SK-N-SH (cell line): Measurements from ENCODE around the gene ZNF608. TPM values are rescaled to one million over a fixed set of nuclear protein-coding genes. Genes with fewer than 3 reads are reported as not detected.

Source experiments
- CTCF ChIA-PET: fragments of 300-600, 350-600 bp; formaldehyde crosslinking; extraction: SDS; loops from one replicate; lab custom pipeline; 2021; lab: Yijun Ruan, JAX
- POLR2A ChIA-PET: fragments of 350-600 bp; sonication (Branson Sonifier 250); formaldehyde crosslinking; extraction: SDS; loops from one replicate; lab custom pipeline; 2020; ENCODE audit warnings: antibody characterized with exemption, inconsistent platforms; lab: Yijun Ruan, JAX
- DNase-seq: peaks from one replicate; pipeline ENCODE4 v3.0.0; 2012
- H2AFZ ChIP-seq: fragments of 200-600 bp; sonication (generic); 2 replicates; pipeline ENCODE4 v1.8.1; 2016; ENCODE audit warnings: antibody characterized with exemption, mild to moderate bottlenecking, low read depth
- H3F3A ChIP-seq: fragments of 200-600 bp; sonication (generic); replicated peaks from 2 replicates; pipeline ENCODE3; 2016; ENCODE audit warnings: antibody characterized with exemption, mild to moderate bottlenecking; ENCODE audit not compliant: insufficient read depth
- H3K27ac ChIP-seq, 2 experiments: fragments of 200-500 bp in 1 of 2; fragments of 200-600 bp in 1 of 2; sonication (Bioruptor generic) in 1 of 2; sonication (generic), shearing (Covaris generic) in 1 of 2; 2 replicates each; pipeline versions ENCODE4 v1.5.1 to v1.6.1; 2014 to 2016; ENCODE audit warnings: low read depth in 2 of 2, inconsistent platforms in 1 of 2, low read length in 1 of 2, mild to moderate bottlenecking in 1 of 2, mixed read lengths in 1 of 2
- H3K27me3 ChIP-seq: fragments of 200-600 bp; sonication (generic), shearing (Covaris generic); 2 replicates; pipeline ENCODE4 v1.6.1; 2016; ENCODE audit warnings: mixed run types; ENCODE audit not compliant: insufficient read depth
- H3K36me3 ChIP-seq, 2 experiments: fragments of 200-500 bp in 1 of 2; fragments of 200-600 bp in 1 of 2; sonication (Bioruptor generic) in 1 of 2; sonication (generic) in 1 of 2; replicated peaks in 1 of 2; 2 replicates each; pipeline versions ENCODE3 to v1.5.1; 2014 to 2016; ENCODE audit warnings: low read length in 1 of 2, mild to moderate bottlenecking in 1 of 2; ENCODE audit not compliant: insufficient read depth in 2 of 2, control insufficient read depth in 1 of 2
- H3K4me1 ChIP-seq, 2 experiments: fragments of 200-500 bp in 1 of 2; fragments of 200-600 bp in 1 of 2; sonication (Bioruptor generic) in 1 of 2; sonication (generic), shearing (Covaris generic) in 1 of 2; 2 replicates each; pipeline versions ENCODE4 v1.5.1 to v1.6.1; 2014 to 2016; ENCODE audit warnings: low read depth in 1 of 2, low read length in 1 of 2, mixed run types in 1 of 2; ENCODE audit not compliant: insufficient read depth in 2 of 2, control insufficient read depth in 1 of 2
- H3K4me2 ChIP-seq: fragments of 200-600 bp; sonication (generic), shearing (Covaris generic); 2 replicates; pipeline ENCODE4 v1.6.1; 2017; ENCODE audit warnings: mixed run types
- H3K4me3 ChIP-seq, 2 experiments: fragments of 200-500 bp in 1 of 2; fragments of 200-600 bp in 1 of 2; sonication (Bioruptor generic) in 1 of 2; sonication (generic), shearing (Covaris generic) in 1 of 2; 2 replicates each; pipeline versions ENCODE4 v1.5.1 to v1.8.1; 2014 to 2016; ENCODE audit warnings: low read depth in 2 of 2, inconsistent platforms in 1 of 2, low read length in 1 of 2, mild to moderate bottlenecking in 1 of 2, mixed read lengths in 1 of 2, moderate library complexity in 1 of 2
- H3K79me2 ChIP-seq: fragments of 200-600 bp; sonication (generic); 2 replicates; pipeline ENCODE4 v1.8.1; 2017; ENCODE audit warnings: mild to moderate bottlenecking; ENCODE audit not compliant: insufficient read depth
- H3K9ac ChIP-seq: fragments of 200-600 bp; sonication (generic); 2 replicates; pipeline ENCODE4 v1.6.1; 2017; ENCODE audit warnings: mixed run types
- H3K9me2 ChIP-seq: fragments of 200-600 bp; sonication (generic); 2 replicates; pipeline ENCODE4 v1.6.1; 2017; ENCODE audit warnings: mixed run types
- H3K9me3 ChIP-seq: fragments of 200-600 bp; sonication (generic); 2 replicates; pipeline ENCODE4 v1.6.1; 2017; ENCODE audit warnings: mixed run types, mild to moderate bottlenecking, moderate library complexity
- H4K20me1 ChIP-seq: fragments of 200-600 bp; sonication (generic); 2 replicates; pipeline ENCODE4 v1.6.1; 2017; ENCODE audit warnings: mild to moderate bottlenecking, mixed run types; ENCODE audit not compliant: insufficient read depth
- CTCF ChIP-seq: fragments of 200-600 bp; sonication (generic); IDR thresholded peaks from 2 replicates; pipeline ENCODE4 v1.6.1; 2017; ENCODE audit warnings: antibody characterized with exemption, mild to moderate bottlenecking, moderate library complexity
- EZH2phosphoT487 ChIP-seq: fragments of 200-600 bp; sonication (generic); IDR thresholded peaks from 2 replicates; pipeline ENCODE4 v1.6.1; 2017; ENCODE audit warnings: low read depth, mixed run types, mild to moderate bottlenecking, antibody characterized with exemption, moderate library complexity, borderline replicate concordance
- FOXJ3 ChIP-seq: sonication (generic); formaldehyde crosslinking; IDR thresholded peaks from 2 replicates; pipeline ENCODE4 v1.5.1; 2020; ENCODE audit warnings: mild to moderate bottlenecking, missing genetic modification reagents
- FOXM1 ChIP-seq: IDR thresholded peaks from 2 replicates; pipeline ENCODE4 v1.4.0; 2012; ENCODE audit warnings: low read depth, mild to moderate bottlenecking
- JUND ChIP-seq: IDR thresholded peaks from 2 replicates; pipeline ENCODE4 v1.4.0; 2012
- MEF2A ChIP-seq: IDR thresholded peaks from 2 replicates; pipeline ENCODE4 v1.4.0; 2012; ENCODE audit warnings: low read depth, borderline replicate concordance
- MXI1 ChIP-seq: IDR thresholded peaks from 2 replicates; pipeline ENCODE4 v1.6.1; 2012; ENCODE audit warnings: mild to moderate bottlenecking, low read depth, low read length, improper control_type of control experiment
- NRF1 ChIP-seq: IDR thresholded peaks from 2 replicates; pipeline ENCODE4 v1.6.1; 2012; ENCODE audit warnings: low read depth, mild to moderate bottlenecking, low read length
- RAD21 ChIP-seq: IDR thresholded peaks from 2 replicates; pipeline ENCODE4 v1.6.1; 2012; ENCODE audit warnings: mild to moderate bottlenecking, low read length
- RFX5 ChIP-seq: IDR thresholded peaks from 2 replicates; pipeline ENCODE4 v1.6.1; 2012; ENCODE audit warnings: mild to moderate bottlenecking, improper control_type of control experiment, low read length
- SMC3 ChIP-seq: IDR thresholded peaks from 2 replicates; pipeline ENCODE4 v1.6.1; 2012; ENCODE audit warnings: low read depth, low read length, improper control_type of control experiment
- YY1 ChIP-seq: IDR thresholded peaks from 2 replicates; pipeline ENCODE4 v1.4.0; 2012; ENCODE audit warnings: low read depth, mild to moderate bottlenecking
- WGBS: methylation state at CpG from one replicate; pipeline ENCODE4 v1.1.6; 2017; ENCODE audit warnings: low lambda C conversion rate; 5-methylcytosine and 5-hydroxymethylcytosine counted together
- polyA plus RNA-seq, 3 experiments: library from polyadenylated mRNA; depleted of rRNA; stranded (reverse); fragments of >200 nt; gene quantifications; 2 replicates each; pipeline ENCODE4 v1.2.3, GENCODE V29; 2012
- TF ChIP-seq, protein P1 (sequence below): fragments of 150-350 bp; IDR thresholded peaks from 2 replicates; pipeline ENCODE4 v1.6.1; 2016; ENCODE audit warnings: mild to moderate bottlenecking, low read depth, low read length
- TF ChIP-seq, protein P2 (sequence below): IDR thresholded peaks from 2 replicates; pipeline ENCODE4 v1.4.0; 2012; ENCODE audit warnings: low read depth
- TF ChIP-seq, protein P3 (sequence below): IDR thresholded peaks from 2 replicates; pipeline ENCODE4 v1.4.0; 2012; ENCODE audit warnings: low read depth, borderline replicate concordance

Gene ZNF608
- polyA plus RNA-seq, 1 of the 3 experiments (the other 2 are of a cell fraction): 4.9 TPM

- TF ChIP-seq CTCF: no peak
Observed at GRCh38 chr5:124783285-124783684, 36.8 kb upstream of the ZNF608 start (continued).

GRCh38 chr5:124782262-124782661 lies 35.8 kb upstream of the ZNF608 start:
- H3K4me3 ChIP-seq: no peak overlapping the region
- WGBS: 96% methylated on average over 1 of the region's 1 CpG
- H2AFZ ChIP-seq: no peak overlapping the region
- no peak for DNase-seq
- no peaks in the 10 kb centered on the region for H3K9me2 ChIP-seq
- no peak overlapping the region for H3K4me2 ChIP-seq
- H4K20me1 ChIP-seq: no peaks in the 10 kb centered on the region
- H3K27ac ChIP-seq: no peak overlapping the region
- POLR2A ChIA-PET: no interaction called here
- H3K4me1 ChIP-seq: no peaks in the 10 kb centered on the region
- H3K79me2 ChIP-seq: no peaks in the 10 kb centered on the region
- no peaks in the 10 kb centered on the region for H3K9me3 ChIP-seq
- no peaks in the 10 kb centered on the region for H3K27me3 ChIP-seq
- TF ChIP-seq YY1 (no peak), EZH2phosphoT487 (no peak), MXI1 (no peak), NRF1 (no peak), JUND (no peak), MEF2A (no peak), RFX5 (no peak), FOXJ3 (CRISPR knock-in tag) (no peak), FOXM1 (no peak), RAD21 (no peak), SMC3 (no peak)
- TF ChIP-seq, protein P1, sequence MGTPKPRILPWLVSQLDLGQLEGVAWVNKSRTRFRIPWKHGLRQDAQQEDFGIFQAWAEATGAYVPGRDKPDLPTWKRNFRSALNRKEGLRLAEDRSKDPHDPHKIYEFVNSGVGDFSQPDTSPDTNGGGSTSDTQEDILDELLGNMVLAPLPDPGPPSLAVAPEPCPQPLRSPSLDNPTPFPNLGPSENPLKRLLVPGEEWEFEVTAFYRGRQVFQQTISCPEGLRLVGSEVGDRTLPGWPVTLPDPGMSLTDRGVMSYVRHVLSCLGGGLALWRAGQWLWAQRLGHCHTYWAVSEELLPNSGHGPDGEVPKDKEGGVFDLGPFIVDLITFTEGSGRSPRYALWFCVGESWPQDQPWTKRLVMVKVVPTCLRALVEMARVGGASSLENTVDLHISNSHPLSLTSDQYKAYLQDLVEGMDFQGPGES: no peak
- TF ChIP-seq, protein P2, sequence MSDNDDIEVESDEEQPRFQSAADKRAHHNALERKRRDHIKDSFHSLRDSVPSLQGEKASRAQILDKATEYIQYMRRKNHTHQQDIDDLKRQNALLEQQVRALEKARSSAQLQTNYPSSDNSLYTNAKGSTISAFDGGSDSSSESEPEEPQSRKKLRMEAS: no peak
- TF ChIP-seq, protein P3, sequence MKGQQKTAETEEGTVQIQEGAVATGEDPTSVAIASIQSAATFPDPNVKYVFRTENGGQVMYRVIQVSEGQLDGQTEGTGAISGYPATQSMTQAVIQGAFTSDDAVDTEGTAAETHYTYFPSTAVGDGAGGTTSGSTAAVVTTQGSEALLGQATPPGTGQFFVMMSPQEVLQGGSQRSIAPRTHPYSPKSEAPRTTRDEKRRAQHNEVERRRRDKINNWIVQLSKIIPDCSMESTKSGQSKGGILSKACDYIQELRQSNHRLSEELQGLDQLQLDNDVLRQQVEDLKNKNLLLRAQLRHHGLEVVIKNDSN: no peak
- no peaks in the 10 kb centered on the region for H3F3A ChIP-seq
- CTCF ChIA-PET: no interaction called here
- H3K36me3 ChIP-seq: no peaks in the 10 kb centered on the region
- H3K9ac ChIP-seq: no peak overlapping the region
